NCI-H510A treated with DMSO at 0.1 percent for 48 hours (cell line): ENCODE data around the gene ADARB2.

Experiments
- DNase-seq: peaks from one replicate; lab custom pipeline; 2025; lab: John Stamatoyannopoulos, UW

The ADARB2 gene

GRCh38 chr10:1255118-1255517, 482.2 kb downstream of the ADARB2 start:
- no peak for DNase-seq

DNA sequence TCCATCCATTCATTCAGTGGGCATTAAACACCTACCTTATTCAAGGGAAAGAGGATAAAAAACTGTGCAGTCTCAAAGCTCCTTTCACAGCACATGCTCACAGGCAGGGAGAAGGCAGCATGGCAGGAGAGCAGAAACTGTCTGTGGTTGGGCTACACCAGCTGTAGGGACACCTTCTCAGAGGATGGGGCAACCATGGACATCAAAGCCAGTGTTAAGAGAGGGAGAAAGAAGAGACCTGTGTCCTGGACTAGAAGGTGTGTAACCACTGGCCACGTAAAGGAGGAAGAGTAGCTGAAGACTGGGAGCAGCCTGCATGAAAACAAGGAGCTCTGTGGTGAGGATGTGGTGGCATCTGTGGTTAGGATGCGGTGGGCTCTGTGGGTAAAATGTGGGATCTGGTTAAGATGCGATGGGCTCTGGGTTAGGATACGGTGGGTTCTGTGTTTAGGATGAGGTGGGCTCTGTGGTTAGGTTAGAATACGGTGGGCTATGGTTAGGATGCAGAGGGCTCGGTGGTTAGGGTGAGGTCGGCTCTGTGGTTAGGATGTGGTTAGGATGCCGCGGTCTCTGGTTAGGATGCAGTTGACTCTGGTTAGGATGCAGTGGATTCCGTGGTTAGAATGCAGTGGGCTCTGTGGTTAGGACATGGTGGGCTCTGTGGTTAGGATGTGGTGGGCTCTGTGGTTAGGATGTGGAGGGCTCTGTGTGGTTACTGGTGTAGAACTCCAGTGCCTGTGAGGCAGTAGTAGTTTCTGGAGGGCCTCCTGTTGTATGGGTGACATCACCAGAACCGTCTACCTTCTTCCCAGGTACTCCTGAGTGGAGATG, 483.6 kb downstream of the ADARB2 start:
- DNase-seq: no peak

DNA sequence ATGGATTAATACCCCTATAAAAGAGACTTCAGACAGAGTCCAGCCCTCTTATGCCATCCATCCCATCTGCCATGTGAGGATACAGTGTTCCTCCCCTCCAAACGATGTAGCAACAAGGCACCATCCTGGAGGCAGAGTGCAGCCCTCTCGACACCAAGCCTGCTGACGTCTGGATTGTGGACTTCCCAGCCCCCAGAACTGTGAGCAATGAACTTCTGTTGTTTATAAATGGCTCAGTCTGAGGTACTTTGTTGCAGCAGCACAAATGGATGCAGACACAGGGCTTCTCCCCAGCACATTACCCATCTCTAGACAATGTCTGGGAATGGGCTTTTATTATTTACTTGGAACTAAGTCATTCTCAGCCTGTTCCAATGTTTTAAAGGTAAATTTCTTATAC, 485.6 kb downstream of the ADARB2 start:
- no peak for DNase-seq

- DNase-seq: peak; percentile 79
Measured at GRCh38 chr10:1249142-1249920, 488.0 kb downstream of the ADARB2 start.

GRCh38 chr10:1248262-1248630, 489.1 kb downstream of the ADARB2 start:
- DNase-seq: peak; percentile 77

GRCh38 chr10:1247598-1248261, 489.6 kb downstream of the ADARB2 start:
- peak; percentile 77 for DNase-seq

DNA sequence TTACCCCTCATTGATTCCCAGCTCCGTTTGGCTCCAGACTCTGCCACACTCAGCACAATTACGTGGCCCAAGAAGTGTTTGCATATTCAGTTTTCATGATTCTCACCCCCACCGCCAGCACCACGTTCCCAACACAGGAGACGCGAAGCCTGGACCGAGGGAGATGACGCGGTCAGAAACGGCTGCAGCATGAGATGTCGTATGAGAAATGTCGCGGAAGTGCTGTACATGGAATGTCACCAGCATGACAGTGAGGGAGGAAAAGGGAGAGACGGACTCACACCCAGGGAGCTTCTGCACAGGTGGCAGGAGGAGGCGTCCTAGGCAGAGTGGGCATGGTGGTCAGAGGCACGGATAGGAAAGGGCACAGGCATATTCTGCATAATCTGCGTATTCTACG, 492.8 kb downstream of the ADARB2 start:
- DNase-seq: no peak

DNA sequence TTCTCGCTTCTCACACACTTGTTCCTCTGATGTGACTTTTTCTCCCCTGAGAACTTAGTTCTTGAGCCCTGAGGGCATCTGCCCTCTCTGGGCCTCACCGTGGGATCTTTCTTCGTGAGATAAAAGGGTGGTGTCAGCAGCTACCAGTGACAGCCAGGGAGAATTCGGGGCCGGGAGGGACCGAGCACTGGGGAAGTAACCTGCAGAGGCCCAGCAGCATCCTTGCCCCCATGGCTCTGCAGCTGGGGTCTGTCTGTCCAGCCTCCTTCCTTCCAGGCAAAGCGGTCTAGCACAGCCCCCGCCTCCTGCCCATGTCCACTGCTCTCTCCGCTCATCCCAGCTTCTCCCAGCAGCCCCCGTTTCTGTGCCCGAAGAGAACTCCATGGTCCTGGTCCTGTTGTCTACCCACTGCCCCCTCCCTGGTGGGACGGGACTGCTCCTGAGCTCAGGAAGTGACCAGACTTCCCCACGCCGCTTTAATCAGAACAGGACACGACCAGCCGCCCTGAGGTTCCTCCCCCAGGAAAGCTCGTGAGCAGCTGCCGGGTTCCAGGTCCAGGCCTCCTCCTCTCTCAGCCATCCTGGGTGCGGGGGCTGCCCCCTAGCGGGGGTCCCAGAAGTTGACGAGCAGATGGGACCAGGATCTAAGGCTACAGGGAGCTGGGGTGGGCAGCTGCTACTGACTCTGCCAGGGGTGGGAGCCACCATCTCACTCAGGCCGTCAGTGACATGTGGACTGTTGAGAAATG, 493.7 kb downstream of the ADARB2 start:
- no peak for DNase-seq

GRCh38 chr10:1242975-1243374, 494.4 kb downstream of the ADARB2 start:
- DNase-seq: no peak

DNA sequence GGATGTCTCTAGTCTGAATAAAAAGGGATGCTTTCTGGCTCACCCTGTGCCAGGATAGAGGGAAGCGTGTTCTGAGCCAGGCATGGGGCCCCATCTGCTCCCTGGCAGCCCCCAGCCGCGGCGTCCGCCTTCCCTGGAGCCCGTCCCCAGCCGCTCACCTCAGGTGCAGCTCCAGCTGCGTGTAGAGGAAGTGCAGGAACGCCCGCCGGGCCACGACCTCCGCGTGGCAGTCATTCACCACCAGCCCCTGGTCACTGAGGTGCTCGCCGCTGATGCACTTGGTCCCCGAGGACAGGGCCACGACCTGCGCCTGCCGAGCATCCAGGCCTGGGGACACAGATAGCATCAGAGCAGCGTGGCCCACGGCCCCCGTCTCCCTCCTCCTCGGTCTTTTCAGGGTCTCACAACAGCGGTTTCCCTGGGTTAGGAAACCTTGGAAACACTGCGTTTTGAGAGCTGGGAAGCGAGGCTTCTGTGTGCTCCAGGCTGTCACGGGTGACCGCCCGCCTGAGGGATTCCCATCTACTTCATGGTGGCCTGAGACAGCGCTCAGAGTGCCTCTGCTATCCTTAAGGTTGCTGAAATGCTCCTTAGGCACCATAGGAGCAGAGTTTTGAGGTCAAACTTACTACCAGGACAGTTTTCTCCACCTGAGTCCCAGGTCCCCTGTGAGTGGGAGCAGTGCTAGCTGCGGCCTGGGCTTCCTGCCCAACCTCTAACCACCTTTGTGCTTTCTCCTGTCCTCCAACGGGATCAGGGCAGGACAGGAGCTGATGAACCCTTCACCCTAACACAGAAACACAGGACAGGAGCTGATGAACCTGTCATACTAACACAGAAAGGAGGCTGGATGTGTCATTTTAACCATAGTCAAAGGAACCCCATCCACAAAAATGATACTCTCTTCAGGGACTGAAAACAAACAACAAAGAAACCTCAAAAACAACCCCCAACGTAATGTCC, 495.1 kb downstream of the ADARB2 start:
- no peak for DNase-seq

GRCh38 chr10:1241322-1241890, 495.9 kb downstream of the ADARB2 start:
- no peak for DNase-seq

GRCh38 chr10:1240341-1240775, 497.0 kb downstream of the ADARB2 start:
- no peak for DNase-seq

DNA sequence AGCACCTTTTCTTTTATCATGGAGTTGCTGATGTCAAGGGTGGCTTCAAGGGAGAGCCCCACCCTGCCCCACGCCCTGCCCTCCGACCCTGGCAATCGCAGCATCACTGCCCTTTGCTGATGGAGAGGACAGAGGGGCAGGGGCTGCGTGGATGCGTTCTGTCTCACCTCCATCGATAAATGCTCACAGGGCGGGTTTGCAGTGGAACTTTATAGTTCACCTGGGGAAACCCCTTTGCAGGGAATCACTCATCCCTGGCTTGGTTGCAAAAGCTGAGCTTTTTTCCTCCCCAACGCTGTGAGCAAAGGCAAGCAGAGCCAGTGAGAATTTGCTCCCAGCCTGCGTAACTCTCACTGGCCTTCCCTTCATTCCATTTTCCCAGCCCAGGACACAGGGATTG, 504.3 kb downstream of the ADARB2 start:
- DNase-seq: no peak

DNA sequence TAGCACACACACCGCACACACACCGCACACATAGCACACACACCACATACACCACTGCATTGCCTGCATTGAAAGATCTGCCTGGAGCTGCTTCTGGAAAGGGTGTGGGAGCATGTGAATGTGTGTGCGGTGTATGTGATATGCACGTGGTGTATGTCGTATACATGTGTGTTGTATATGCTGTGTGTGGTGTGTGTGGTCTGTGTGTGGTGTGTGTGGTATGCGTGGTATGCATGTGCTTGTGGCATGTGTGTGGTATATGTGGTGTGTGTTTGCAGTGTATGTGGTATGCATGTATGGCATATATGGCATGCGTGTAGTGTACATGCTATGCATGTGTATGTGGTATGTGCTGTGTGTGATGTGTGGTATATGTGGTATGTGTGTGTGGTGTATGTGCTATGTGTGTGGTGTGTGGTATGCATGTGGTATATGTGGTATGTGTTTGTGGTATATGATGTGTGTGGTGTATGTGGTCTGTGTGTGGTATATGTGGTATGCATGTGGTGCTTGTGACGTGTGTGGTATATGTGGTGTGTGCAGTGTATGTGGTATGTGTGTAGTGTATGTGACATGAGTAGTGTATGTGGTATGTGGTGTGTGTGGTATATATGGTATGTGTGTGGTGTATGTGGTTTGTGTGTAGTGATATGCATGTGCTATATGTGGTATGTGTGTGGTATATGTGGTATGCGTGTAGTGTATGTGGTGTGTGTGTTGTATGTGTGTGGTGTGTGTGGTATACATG, 505.0 kb downstream of the ADARB2 start:
- DNase-seq: no peak

- DNase-seq: no peak
Measured at GRCh38 chr10:1230592-1231275, 506.6 kb downstream of the ADARB2 start.

DNA sequence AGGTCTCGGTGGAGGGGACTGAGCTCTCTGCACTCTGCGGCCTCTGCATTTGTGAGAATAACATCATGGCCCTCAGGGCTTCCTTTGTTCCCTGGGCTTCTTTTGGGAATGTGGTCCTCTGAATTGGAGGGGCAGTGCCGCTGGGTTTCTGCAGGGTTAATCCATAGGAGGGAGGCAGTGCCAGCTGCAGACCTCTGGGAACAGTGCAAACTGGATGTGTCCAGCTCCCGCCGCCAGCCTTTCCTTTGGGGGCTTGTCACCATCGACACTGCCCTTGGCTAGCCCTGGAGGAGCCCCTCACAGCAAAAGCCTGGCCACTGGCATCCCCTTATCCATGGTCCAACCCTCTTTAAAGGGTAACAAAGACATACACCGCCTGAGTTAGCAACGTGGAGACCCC, 507.2 kb downstream of the ADARB2 start:
- no peak for DNase-seq

DNA sequence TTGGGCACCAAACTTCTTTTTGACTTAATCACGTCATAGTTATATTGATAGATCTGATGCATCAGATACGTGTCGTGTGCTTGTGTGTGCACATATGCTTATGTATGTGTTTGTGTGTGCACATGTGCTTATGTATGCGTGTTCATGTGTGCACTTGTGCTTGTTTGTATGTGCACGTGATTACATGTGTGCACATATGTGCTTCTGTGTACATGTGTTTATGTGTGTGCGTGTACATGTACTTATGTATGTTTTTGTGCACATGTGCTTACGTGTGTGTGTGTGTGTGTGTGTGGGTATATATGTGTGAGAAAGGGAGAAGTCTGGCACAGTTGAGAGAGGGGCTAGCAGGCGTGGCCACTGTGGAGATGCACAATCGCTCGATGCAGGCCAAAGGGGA, 507.8 kb downstream of the ADARB2 start:
- no peak for DNase-seq

- no peak for DNase-seq
Measured at GRCh38 chr10:1229116-1229515, 508.2 kb downstream of the ADARB2 start.

- no peak for DNase-seq
Measured at GRCh38 chr10:1228467-1228975, 508.8 kb downstream of the ADARB2 start.
